Measurements from ENCODE around the gene HDAC5. TPM values are rescaled to one million over a fixed set of nuclear protein-coding genes. Genes with fewer than 3 reads are reported as not detected.
A peak's percentile ranks its signal among the peaks of the same experiment; 100 is the strongest.

HDAC5 gene
- total RNA-seq, 2 donors from 2014 or later = 19.0 to 26.6 TPM

- Histone ChIP-seq H3K9me3 (no peaks in the 10 kb centered on the region), H3K4me1 (peaks cover 10% of the 10 kb centered on the region), H3K4me3 (no peak overlapping the region), H3K36me3 (no peaks in the 10 kb centered on the region), H3K9ac (ENCODE audit: low read depth in 2 of 2, low read length in 2 of 2) (peak overlapping the region; percentile 16 to 71), H3K27ac (peak overlapping the region; percentile 84), H3K27me3 (no peaks in the 10 kb centered on the region)
- TF ChIP-seq CTCF (IDR thresholded peaks at IDR 0.05) = no peak
- intact Hi-C loops (cut with DNase I) = no loop called here
- peak; percentile 81 for DNase-seq
These were observed 27.6 kb downstream of the HDAC5 start for GRCh38 chr17:44095647-44096496.

- H3K4me3 ChIP-seq = no peak overlapping the region
These were observed 28.1 kb downstream of the HDAC5 start for GRCh38 chr17:44095388-44095646.

GRCh38 chr17:44094701-44095387, 28.6 kb downstream of the HDAC5 start:
- H3K9me3 ChIP-seq = no peaks in the 10 kb centered on the region
- TF ChIP-seq CTCF (IDR thresholded peaks at IDR 0.05) = no peak
- DNase-seq = no peak
- no peak overlapping the region for H3K9ac ChIP-seq (ENCODE audit: low read depth in 2 of 2, low read length in 2 of 2)
- no peak overlapping the region for H3K4me3 ChIP-seq
- H3K27ac ChIP-seq = peak overlapping the region; percentile 84
- intact Hi-C loops (cut with DNase I) = no loop called here
- H3K36me3 ChIP-seq = no peaks in the 10 kb centered on the region
- no peaks in the 10 kb centered on the region for H3K27me3 ChIP-seq
- H3K4me1 ChIP-seq = peaks cover 10% of the 10 kb centered on the region

More at GRCh38 chr17:44095388-44095646, 28.1 kb downstream of the HDAC5 start:
- peak overlapping the region; percentile 84 for H3K27ac ChIP-seq
- peaks cover 10% of the 10 kb centered on the region for H3K4me1 ChIP-seq
- H3K9me3 ChIP-seq = no peaks in the 10 kb centered on the region
- TF ChIP-seq CTCF (IDR thresholded peaks at IDR 0.05) = no peak
- DNase-seq = no peak
- no peaks in the 10 kb centered on the region for H3K27me3 ChIP-seq
- H3K36me3 ChIP-seq = no peaks in the 10 kb centered on the region
- intact Hi-C loops (cut with DNase I) = no loop called here
- no peak overlapping the region for H3K9ac ChIP-seq (ENCODE audit: low read depth in 2 of 2, low read length in 2 of 2)

- intact Hi-C loops (cut with DNase I) = no loop called here
- Histone ChIP-seq H3K27ac (no peak overlapping the region), H3K4me1 (peaks cover 10% of the 10 kb centered on the region), H3K27me3 (no peaks in the 10 kb centered on the region), H3K9me3 (no peaks in the 10 kb centered on the region), H3K4me3 (no peak overlapping the region), H3K9ac (ENCODE audit: low read depth in 2 of 2, low read length in 2 of 2) (no peak overlapping the region), H3K36me3 (no peaks in the 10 kb centered on the region)
- TF ChIP-seq CTCF (IDR thresholded peaks at IDR 0.05) = no peak
- DNase-seq = no peak
These were observed 30.1 kb downstream of the HDAC5 start for GRCh38 chr17:44093231-44093900.

GRCh38 chr17:44092051-44092450, 31.4 kb downstream of the HDAC5 start:
- Histone ChIP-seq H3K27me3 (no peaks in the 10 kb centered on the region), H3K36me3 (no peaks in the 10 kb centered on the region), H3K27ac (no peak overlapping the region), H3K9ac (ENCODE audit: low read depth in 2 of 2, low read length in 2 of 2) (no peak overlapping the region), H3K4me3 (no peak overlapping the region), H3K4me1 (peaks cover 6% of the 10 kb centered on the region), H3K9me3 (no peaks in the 10 kb centered on the region)
- intact Hi-C loops (cut with DNase I) = no loop called here
- DNase-seq = no peak
- TF ChIP-seq CTCF (IDR thresholded peaks at IDR 0.05) = no peak

All from colonic mucosa (tissue), 4 donors.